T-helper 2 cell treated with Interferon-gamma antibody and Interleukin-4, amounts not matched to agents 100 ng/mL and 5 ng/mL, for 36 hours (primary cell): ENCODE data around the gene TRIM38. TPM values are rescaled to one million over a fixed set of nuclear protein-coding genes. Genes with fewer than 3 reads are reported as not detected.

ENCODE experiments used
- intact Hi-C: fragments of 100-400 bp; cut with micrococcal nuclease; formaldehyde crosslinking; loops from one replicate; pipeline ENCODE4 v1.15.1; 2023
- total RNA-seq: library from RNA; stranded (reverse); gene quantifications from 2 replicates; pipeline ENCODE4 v1.2.3, GENCODE V29; 2022

The TRIM38 gene
- total RNA-seq, 1 donor from 2014 or later, result 24.9 TPM

DNA sequence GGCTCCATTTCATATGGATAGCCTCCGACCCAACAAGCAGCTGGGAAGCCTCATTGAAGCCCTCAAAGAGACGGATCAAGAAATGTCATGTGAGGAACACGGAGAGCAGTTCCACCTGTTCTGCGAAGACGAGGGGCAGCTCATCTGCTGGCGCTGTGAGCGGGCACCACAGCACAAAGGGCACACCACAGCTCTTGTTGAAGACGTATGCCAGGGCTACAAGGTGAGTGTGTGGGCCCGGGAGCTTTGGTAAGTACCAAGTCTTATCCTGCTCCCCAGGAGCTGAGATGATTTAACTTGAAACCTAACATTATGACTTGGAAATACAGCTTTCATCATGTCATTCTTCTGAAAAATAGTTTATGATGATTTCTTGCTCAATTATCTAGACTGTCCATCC lies 4.1 kb downstream of the TRIM38 start:
- intact Hi-C loops, result no loop called here

DNA sequence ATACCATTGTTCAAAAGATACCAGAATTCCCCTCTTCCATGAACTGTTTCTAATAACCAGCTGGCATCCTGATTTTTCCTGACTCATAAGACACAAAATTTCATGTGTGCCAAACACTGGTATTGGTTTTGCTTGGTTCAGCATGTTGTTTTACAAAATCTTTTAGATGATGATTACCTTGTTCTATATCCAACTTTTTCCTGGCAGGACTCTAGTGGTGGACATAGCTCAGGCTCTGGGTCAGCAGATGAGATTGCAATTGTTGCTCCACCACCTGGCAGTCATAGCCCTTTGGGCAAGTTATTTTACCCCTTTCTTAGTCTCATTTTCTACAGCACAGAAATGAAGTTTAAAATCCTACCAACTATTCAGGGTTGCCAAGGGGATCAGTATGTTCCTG lies 6.2 kb downstream of the TRIM38 start:
- intact Hi-C loops, result no loop called here

DNA sequence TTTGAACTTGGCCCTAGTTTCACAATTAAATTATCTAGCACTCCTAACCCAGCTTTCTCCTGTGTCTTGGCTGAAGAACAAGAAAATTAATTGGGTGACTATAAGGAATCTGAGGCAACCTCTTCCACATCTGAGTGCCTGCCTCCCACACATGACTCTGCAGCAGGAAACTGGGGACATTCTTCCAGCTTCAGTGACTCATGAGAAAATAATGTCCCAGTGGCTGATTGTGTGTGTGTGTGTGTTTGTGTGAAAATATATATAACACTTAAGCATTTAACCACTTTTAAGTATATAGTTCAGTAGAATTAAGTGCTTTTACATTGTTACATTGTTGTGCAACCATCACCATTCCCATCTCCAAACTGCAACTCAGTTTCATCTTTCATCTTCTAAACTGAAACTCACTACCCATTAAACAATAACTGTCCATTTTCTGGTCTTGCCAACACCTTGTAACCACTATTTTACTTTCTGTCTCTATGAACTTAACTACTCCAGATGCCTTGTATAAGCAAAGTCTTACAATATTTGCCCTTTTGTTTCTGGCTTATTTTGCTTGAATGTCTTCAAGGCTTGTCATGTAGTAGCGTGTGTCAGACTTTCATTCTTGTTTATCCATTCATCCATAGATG lies 8.7 kb downstream of the TRIM38 start:
- intact Hi-C loops, result no loop called here

DNA sequence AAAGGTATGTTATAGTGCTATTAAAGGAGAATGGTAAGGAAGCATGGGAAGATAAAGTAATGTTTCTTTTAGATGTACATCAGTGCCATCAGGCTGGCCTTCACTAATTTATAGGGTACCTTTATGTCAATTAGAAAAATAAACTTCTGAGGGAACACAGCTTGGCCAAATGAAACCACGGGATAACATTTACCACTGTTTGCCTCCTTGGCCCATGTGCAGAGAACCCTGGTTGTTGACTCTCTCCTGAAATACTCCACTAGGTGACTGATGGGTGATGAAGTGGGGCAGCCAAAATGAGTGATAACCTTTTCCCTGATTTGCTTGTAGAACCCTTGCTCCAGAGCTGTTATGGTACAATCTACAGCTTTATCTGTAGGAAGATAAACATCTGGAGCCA lies 9.5 kb downstream of the TRIM38 start:
- intact Hi-C loops, result no loop called here

DNA sequence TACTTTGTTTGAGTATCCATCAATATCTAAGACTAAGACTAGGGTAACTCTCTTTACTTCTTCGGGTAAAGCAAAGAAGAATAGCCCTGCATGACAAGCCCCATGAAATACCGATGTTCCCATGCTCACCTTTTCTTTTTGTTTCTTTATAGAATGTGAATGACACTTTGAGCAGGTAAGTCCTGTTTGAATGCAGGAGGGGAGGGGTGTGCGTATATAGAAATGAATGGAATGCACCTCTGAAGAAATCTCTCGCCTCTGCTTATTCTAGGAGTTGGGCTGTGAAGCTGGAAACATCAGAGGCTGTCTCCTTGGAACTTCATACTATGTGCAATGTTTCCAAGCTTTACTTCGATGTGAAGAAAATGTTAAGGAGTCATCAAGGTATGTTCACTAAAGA lies 10.3 kb downstream of the TRIM38 start:
- intact Hi-C loops, result no loop called here

- intact Hi-C loops, result no loop called here
Observed at GRCh38 chr6:25973923-25974555, 11.4 kb downstream of the TRIM38 start.

- intact Hi-C loops, result no loop called here
Observed at GRCh38 chr6:25975923-25976560, 13.4 kb downstream of the TRIM38 start.

DNA sequence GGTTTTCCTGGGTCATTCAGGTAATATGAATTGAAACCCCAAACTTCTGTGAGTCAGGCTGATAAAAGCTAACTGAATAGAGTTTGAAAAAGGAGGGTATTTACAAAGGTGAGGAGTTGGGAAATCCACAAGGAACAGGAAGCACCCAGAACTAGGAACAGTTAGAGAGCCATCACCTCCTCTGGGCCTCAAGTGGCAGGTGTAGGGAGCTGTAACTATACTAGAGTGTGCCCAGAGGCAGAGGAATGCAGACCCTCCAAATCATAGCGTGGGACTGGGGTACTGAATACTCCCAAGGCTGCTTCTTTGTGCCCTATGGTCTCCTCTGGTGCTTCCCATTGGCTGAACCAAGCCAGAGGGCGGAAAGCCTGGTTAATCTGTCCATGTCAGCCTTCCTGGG lies 18.3 kb downstream of the TRIM38 start:
- intact Hi-C loops, result no loop called here

DNA sequence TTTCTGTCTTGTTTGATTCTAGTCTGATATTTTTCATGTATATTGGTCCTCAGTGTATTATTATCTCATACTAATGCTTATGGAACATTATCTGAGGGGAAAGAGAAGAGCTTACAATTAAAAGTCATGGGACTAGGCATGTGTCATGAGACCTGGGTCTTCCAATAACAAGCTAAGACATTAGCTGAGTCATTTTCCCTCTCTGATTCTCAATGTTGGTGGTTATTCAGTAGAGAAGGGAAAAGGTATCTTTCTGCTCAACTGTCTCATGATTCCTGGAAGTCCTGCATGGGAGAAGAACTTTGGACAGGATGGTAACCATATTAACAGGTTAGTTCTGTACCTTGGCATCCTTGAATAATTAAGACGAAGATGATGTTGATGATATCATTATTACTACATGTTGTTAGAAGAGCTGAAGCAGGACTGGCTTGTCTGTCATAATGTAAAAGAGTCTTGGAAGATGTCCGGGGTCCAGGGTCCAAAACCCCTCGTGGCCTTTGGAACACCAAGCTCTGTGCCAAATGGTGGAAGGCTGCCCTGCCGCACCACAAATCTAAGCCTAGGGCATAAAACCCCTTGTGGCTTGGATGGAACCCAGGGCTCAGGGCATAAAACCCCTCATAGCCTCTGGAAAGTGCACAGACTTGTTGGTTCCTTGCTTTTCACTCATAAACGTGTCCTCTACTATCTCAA lies 19.1 kb downstream of the TRIM38 start:
- intact Hi-C loops, result no loop called here

GRCh38 chr6:25984265-25984664 lies 21.7 kb downstream of the TRIM38 start:
- intact Hi-C loops, result no loop called here

DNA sequence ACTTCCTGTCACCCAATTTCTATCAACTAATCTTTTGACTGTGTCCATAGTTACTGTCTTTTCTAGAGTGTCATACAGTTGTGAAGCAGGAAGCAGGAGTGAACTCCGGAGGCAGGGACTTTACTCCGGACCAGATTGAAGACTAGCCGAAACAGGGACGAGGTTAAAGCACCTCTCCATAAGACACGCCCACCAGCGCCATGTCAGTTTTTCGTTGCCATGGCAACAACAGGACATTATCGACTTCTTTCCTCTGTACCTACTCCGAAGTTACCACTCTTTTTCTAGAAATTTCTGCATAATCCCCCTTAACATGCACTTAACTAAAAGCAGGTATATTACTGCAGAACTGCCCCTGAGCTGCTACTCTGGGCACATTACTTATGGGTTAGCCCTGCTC lies 25.2 kb downstream of the TRIM38 start:
- intact Hi-C loops, result no loop called here

GRCh38 chr6:25990172-25990873 lies 27.7 kb downstream of the TRIM38 start:
- intact Hi-C loops, result loop anchor here (5.0 to 10.0 kb wide), 3 partner anchors 43 to 1216 kb away; partner anchors contain the start of gene GMNN

GRCh38 chr6:25991785-25992412 lies 29.3 kb downstream of the TRIM38 start:
- intact Hi-C loops, result loop anchor here (1.0 to 10.0 kb wide), 6 partner anchors 28 to 1217 kb away; partner anchors contain the start of genes GMNN and TRIM38

- intact Hi-C loops, result loop anchor here (1.0 to 10.0 kb wide), 6 partner anchors 28 to 1218 kb away; partner anchors contain the start of genes GMNN and TRIM38
Observed at GRCh38 chr6:25992413-25993340, 30.1 kb downstream of the TRIM38 start.

DNA sequence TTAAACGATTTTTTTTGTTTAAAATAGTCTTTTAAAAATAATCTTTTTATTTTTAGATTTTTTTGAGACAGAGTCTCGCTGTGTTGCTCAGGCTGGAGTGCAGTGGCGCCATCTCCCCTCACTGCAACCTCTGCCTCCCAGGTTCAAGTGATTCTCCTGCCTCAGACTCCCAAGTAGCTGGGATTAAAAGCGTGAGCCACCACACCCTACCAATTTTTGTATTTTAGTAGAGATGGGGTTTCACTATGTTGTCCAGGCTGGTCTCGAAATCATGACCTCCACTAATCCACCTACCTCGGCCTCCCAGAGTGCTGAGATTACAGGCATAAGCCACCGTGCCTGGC lies 30.7 kb downstream of the TRIM38 start:
- intact Hi-C loops, result loop anchor here (5.0 to 10.0 kb wide), 3 partner anchors 46 to 1219 kb away; partner anchors contain the start of gene GMNN

DNA sequence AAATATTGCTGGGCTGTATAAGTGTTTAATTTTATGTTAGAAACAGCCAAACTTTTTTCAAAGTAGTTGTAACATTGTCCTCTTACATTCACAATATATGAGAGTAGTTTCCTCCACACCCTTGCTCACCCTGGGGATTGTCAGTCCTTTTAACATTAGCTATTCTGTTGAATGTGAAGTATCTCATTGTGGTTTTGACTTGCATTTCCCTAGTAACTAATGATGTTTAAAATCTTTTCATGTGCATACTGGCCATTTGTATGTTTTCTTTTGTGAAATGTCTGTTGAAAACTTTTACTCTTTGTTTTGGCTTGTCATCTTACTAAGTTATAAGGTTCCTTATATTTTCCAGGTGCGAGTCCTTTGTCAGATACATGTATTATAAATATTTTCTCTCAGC lies 32.9 kb downstream of the TRIM38 start:
- intact Hi-C loops, result loop anchor here (10.0 kb wide), 1 partner anchor 1221 kb away; the partner anchor contains the start of gene GMNN

- intact Hi-C loops, result loop anchor here (10.0 kb wide), 1 partner anchor 1223 kb away; the partner anchor contains the start of gene GMNN
Observed at GRCh38 chr6:25997921-25998320, 35.3 kb downstream of the TRIM38 start.

- intact Hi-C loops, result loop anchor here (10.0 kb wide), 1 partner anchor 1224 kb away; the partner anchor contains the start of gene GMNN
Observed at GRCh38 chr6:25998379-25998778, 35.8 kb downstream of the TRIM38 start.

GRCh38 chr6:25999225-25999624 lies 36.6 kb downstream of the TRIM38 start:
- intact Hi-C loops, result loop anchor here (10.0 kb wide), 1 partner anchor 1224 kb away; the partner anchor contains the start of gene GMNN
